DND-41 (cell line): Measurements from ENCODE around the gene SMC3.

Experiments used
- ATAC-seq: fragments of 200-7000 bp; cut with Tn5 transposase; 3 replicates; pipeline ENCODE4 v1.9.1; 2021; ENCODE audit warnings: low read depth; ENCODE audit not compliant: insufficient read depth
- DNase-seq: peaks from one replicate; pipeline ENCODE4 v3.0.0-alpha.2; 2020
- H2AFZ ChIP-seq: 2 replicates; pipeline ENCODE4 v1.6.0; 2012; ENCODE audit warnings: low read depth, low read length
- H3K27ac ChIP-seq: 2 replicates; pipeline ENCODE4 v1.5.1; 2012; ENCODE audit warnings: low read length, inconsistent platforms
- H3K27me3 ChIP-seq: fragments of 200-600 bp; sonication (generic); 2 replicates; pipeline ENCODE4 v1.6.0; 2012; ENCODE audit warnings: low read length, mild to moderate bottlenecking, inconsistent platforms; ENCODE audit not compliant: insufficient read depth, poor library complexity
- H3K36me3 ChIP-seq: 2 replicates; pipeline ENCODE4 v1.5.1; 2012; ENCODE audit warnings: low read length, inconsistent platforms; ENCODE audit not compliant: insufficient read depth
- H3K4me1 ChIP-seq: 2 replicates; pipeline ENCODE4 v1.5.1; 2012; ENCODE audit warnings: mild to moderate bottlenecking, low read length; ENCODE audit not compliant: insufficient read depth
- H3K4me2 ChIP-seq: 2 replicates; pipeline ENCODE4 v1.6.0; 2012; ENCODE audit warnings: mild to moderate bottlenecking, moderate library complexity, low read length, inconsistent platforms; ENCODE audit not compliant: insufficient read depth
- H3K4me3 ChIP-seq, 2 experiments: fragments of 200-600 bp in 1 of 2; shearing (Covaris generic) in 1 of 2; 2 replicates each; pipeline ENCODE4 v1.5.1; 2012 to 2016; ENCODE audit warnings: inconsistent platforms in 2 of 2, low read length in 2 of 2, mild to moderate bottlenecking in 2 of 2, low read depth in 1 of 2, moderate library complexity in 1 of 2
- H3K79me2 ChIP-seq: 2 replicates; pipeline ENCODE4 v1.6.0; 2012; ENCODE audit warnings: low read length, inconsistent platforms; ENCODE audit not compliant: insufficient read depth
- H3K9ac ChIP-seq: 2 replicates; pipeline ENCODE4 v1.6.0; 2012; ENCODE audit warnings: low read depth, mild to moderate bottlenecking, inconsistent platforms, low read length, moderate library complexity
- H3K9me3 ChIP-seq: 2 replicates; pipeline ENCODE4 v1.5.1; 2012; ENCODE audit warnings: low read length, moderate library complexity, mild to moderate bottlenecking, inconsistent platforms; ENCODE audit not compliant: insufficient read depth, severe bottlenecking
- H4K20me1 ChIP-seq: 2 replicates; pipeline ENCODE4 v1.6.0; 2012; ENCODE audit warnings: low read length; ENCODE audit not compliant: insufficient read depth
- CTCF ChIP-seq: IDR thresholded peaks from 2 replicates; pipeline ENCODE4 v1.5.1; 2012; ENCODE audit warnings: borderline replicate concordance, low read length, moderate library complexity, mild to moderate bottlenecking; ENCODE audit not compliant: poor library complexity, severe bottlenecking; ENCODE audit errors: extremely low read depth
- EZH2 ChIP-seq: IDR thresholded peaks from 3 replicates; pipeline ENCODE4 v1.6.1; 2012; ENCODE audit warnings: borderline replicate concordance, low read depth, mild to moderate bottlenecking, moderate library complexity, low read length, inconsistent platforms; ENCODE audit not compliant: severe bottlenecking

The SMC3 gene

GRCh38 chr10:110549211-110549610 is 18.3 kb upstream of the SMC3 start:
- Histone ChIP-seq H3K4me2 (no peak overlapping the region), H3K9ac (no peak overlapping the region), H3K4me3 (no peak overlapping the region), H3K79me2 (no peaks in the 10 kb centered on the region), H3K9me3 (no peaks in the 10 kb centered on the region), H4K20me1 (no peaks in the 10 kb centered on the region), H3K4me1 (no peaks in the 10 kb centered on the region), H3K36me3 (no peaks in the 10 kb centered on the region), H3K27me3 (peaks cover 20% of the 10 kb centered on the region), H2AFZ (no peak overlapping the region), H3K27ac (no peak overlapping the region)
- no peak for DNase-seq
- TF ChIP-seq CTCF, result no peak
- TF ChIP-seq EZH2, result no peak
- ATAC-seq, result no peak

- no peaks in the 10 kb centered on the region for H4K20me1 ChIP-seq
- TF ChIP-seq EZH2 (no peak), CTCF (no peak)
- H3K9me3 ChIP-seq, result no peaks in the 10 kb centered on the region
- H2AFZ ChIP-seq, result no peak overlapping the region
- no peak overlapping the region for H3K27ac ChIP-seq
- DNase-seq (no peak), ATAC-seq (no peak)
- H3K4me2 ChIP-seq, result no peak overlapping the region
- no peak overlapping the region for H3K4me3 ChIP-seq
- H3K79me2 ChIP-seq, result no peaks in the 10 kb centered on the region
- H3K27me3 ChIP-seq, result peaks cover 25% of the 10 kb centered on the region
- no peaks in the 10 kb centered on the region for H3K36me3 ChIP-seq
- H3K4me1 ChIP-seq, result no peaks in the 10 kb centered on the region
- H3K9ac ChIP-seq, result no peak overlapping the region
These were observed 13.6 kb upstream of the SMC3 start for GRCh38 chr10:110553905-110554304.

GRCh38 chr10:110556296-110556695 is 11.2 kb upstream of the SMC3 start:
- no peaks in the 10 kb centered on the region for H3K36me3 ChIP-seq
- TF ChIP-seq EZH2 (no peak), CTCF (no peak)
- H3K79me2 ChIP-seq, result no peaks in the 10 kb centered on the region
- H3K4me2 ChIP-seq, result no peak overlapping the region
- H3K9me3 ChIP-seq, result no peaks in the 10 kb centered on the region
- H3K4me3 ChIP-seq, result no peak overlapping the region
- no peaks in the 10 kb centered on the region for H3K4me1 ChIP-seq
- ATAC-seq, result no peak
- H3K9ac ChIP-seq, result no peak overlapping the region
- H3K27ac ChIP-seq, result no peak overlapping the region
- H4K20me1 ChIP-seq, result no peaks in the 10 kb centered on the region
- H2AFZ ChIP-seq, result no peak overlapping the region
- no peak for DNase-seq
- peaks cover 24% of the 10 kb centered on the region for H3K27me3 ChIP-seq
